GOT3 (cell line): ENCODE measurements around the gene ITPRIPL1.

Experiments used
- DNase-seq: peaks from one replicate; lab custom pipeline; 2025; ENCODE audit warnings: mixed read lengths; lab: John Stamatoyannopoulos, UW

Gene ITPRIPL1

GRCh38 chr2:96323849-96324248, 1.3 kb upstream of the ITPRIPL1 start:
- DNase-seq: no peak

- no peak for DNase-seq
These were observed 436 bp upstream of the ITPRIPL1 start for GRCh38 chr2:96324721-96325040.

GRCh38 chr2:96325884-96326255, 753 bp downstream of the ITPRIPL1 start:
- no peak for DNase-seq

- DNase-seq: no peak
These were observed 1.4 kb downstream of the ITPRIPL1 start for GRCh38 chr2:96326564-96326963.

GRCh38 chr2:96326990-96327820, 2.1 kb downstream of the ITPRIPL1 start:
- no peak for DNase-seq

GRCh38 chr2:96329456-96329855, 4.3 kb downstream of the ITPRIPL1 start:
- no peak for DNase-seq

- no peak for DNase-seq
These were observed 4.8 kb downstream of the ITPRIPL1 start for GRCh38 chr2:96329874-96330273.

GRCh38 chr2:96330407-96330806, 5.3 kb downstream of the ITPRIPL1 start:
- no peak for DNase-seq

GRCh38 chr2:96333708-96334107, 8.6 kb downstream of the ITPRIPL1 start:
- no peak for DNase-seq

- no peak for DNase-seq
These were observed 11.1 kb downstream of the ITPRIPL1 start for GRCh38 chr2:96336104-96336775.

GRCh38 chr2:96336873-96337272, 11.8 kb downstream of the ITPRIPL1 start:
- no peak for DNase-seq

- no peak for DNase-seq
These were observed 15.6 kb downstream of the ITPRIPL1 start for GRCh38 chr2:96340493-96341414.

GRCh38 chr2:96341641-96342040, 16.5 kb downstream of the ITPRIPL1 start:
- no peak for DNase-seq

- DNase-seq: no peak
These were observed 17.0 kb downstream of the ITPRIPL1 start for GRCh38 chr2:96342085-96342484.

- no peak for DNase-seq
These were observed 18.9 kb downstream of the ITPRIPL1 start for GRCh38 chr2:96344011-96344410.

GRCh38 chr2:96345438-96345837, 20.3 kb downstream of the ITPRIPL1 start:
- DNase-seq: no peak

- no peak for DNase-seq
These were observed 20.8 kb downstream of the ITPRIPL1 start for GRCh38 chr2:96345868-96346462.

- DNase-seq: no peak
These were observed 22.3 kb downstream of the ITPRIPL1 start for GRCh38 chr2:96347395-96347794.

- no peak for DNase-seq
These were observed 28.0 kb downstream of the ITPRIPL1 start for GRCh38 chr2:96353032-96353561.

GRCh38 chr2:96353606-96354101, 28.5 kb downstream of the ITPRIPL1 start:
- peak; percentile 8 for DNase-seq

- no peak for DNase-seq
These were observed 29.4 kb downstream of the ITPRIPL1 start for GRCh38 chr2:96354492-96354891.

- no peak for DNase-seq
These were observed 31.8 kb downstream of the ITPRIPL1 start for GRCh38 chr2:96356889-96357288.
